Measurements from ENCODE around the gene WDCP.

The WDCP gene

GRCh38 chr2:24084386-24085199 is 37.4 kb upstream of the WDCP start, which contains the start of gene TP53I3:
Gene TP53I3 (minus strand): TSS chr2:24084834. CDS start chr2:24084326, 508 bp downstream.
- Histone ChIP-seq H3K36me3 (peaks cover 6 to 62% (median 46%) of the 10 kb centered on the region in 11 experiments; a peak in 19 of 22 replicates), H4K20me1 (no peaks in the 10 kb centered on the region), H3K4me1 (peaks cover 14 to 43% (median 21%) of the 10 kb centered on the region in 10 experiments), H3K27ac (peak within 1 kb of the TSS; percentile 43 to 84 (median 72); a peak in 21 of 22 replicates), H3K4me2 (peak within 1 kb of the TSS; percentile 79 to 98 (median 91)), H3K4me3 (peak within 1 kb of the TSS; percentile 63 to 78 (median 68)), H3K9me3 (replicated peaks in 1 of 11) (0 out of 22 replicates have a peak, but pooled peaks cover 0 to 2% (median 0%) of the 10 kb centered on the region in 11 experiments), H3K27me3 (no peaks in the 10 kb centered on the region), H3K9ac (peak within 1 kb of the TSS; percentile 77 to 86 (median 82))
- no peak for TF ChIP-seq Cebpa-rat (IDR thresholded peaks at IDR 0.05)

DNA sequence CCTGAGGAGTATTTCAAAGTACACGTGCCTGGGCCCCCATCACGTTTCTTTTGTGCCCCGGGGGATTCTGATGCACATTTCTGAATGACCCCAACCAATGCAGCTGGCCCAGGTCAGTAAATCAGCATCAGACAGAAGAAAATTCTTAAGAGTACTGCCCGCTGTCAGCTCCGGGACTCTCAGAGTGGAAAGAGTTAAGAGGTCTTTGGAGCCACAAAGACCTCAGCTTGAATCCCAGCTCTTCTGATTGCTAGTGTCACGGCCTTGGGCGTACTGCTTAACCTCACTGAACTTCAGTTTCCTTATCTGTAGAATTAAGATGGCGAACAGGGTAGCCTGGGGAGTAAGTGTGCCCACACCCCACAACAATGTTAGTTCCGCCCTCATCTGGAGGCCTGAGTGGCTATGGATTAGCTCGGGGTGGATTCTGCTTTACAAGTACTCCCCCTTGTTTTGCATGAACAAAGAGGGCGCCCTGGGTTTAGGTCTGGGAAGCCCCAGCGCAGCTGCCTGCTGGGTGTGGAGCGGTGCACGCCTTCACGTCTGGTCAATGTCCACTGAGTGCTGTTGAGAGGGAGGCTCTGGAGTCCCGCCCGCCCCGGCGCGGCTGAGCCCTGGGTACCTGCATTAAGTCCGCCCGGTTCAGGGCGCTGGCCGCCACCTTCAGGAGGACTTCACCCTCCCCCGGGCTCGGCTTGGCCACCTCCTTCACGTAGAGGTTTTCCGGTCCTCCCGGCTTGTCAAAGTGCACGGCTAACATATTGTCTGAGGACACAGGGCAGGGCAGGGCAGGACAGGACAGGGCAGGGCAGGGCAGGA is 36.6 kb upstream of the WDCP start:
- peaks cover 0 to 6% (median 0%) of the 10 kb centered on the region in 11 experiments; a peak in 1 of 22 replicates for H4K20me1 ChIP-seq
- H3K4me3 ChIP-seq, result peak overlapping the region; percentile 63 to 78 (median 68)
- H3K9me3 ChIP-seq (replicated peaks in 1 of 11), result no peaks in the 10 kb centered on the region
- H3K4me1 ChIP-seq, result peaks cover 14 to 45% (median 22%) of the 10 kb centered on the region in 10 experiments
- no peaks in the 10 kb centered on the region for H3K27me3 ChIP-seq
- no peak for TF ChIP-seq Cebpa-rat (IDR thresholded peaks at IDR 0.05)
- H3K4me2 ChIP-seq, result peak overlapping the region; percentile 79 to 98 (median 91)
- H3K9ac ChIP-seq, result peak overlapping the region; percentile 77 to 86 (median 82)
- H3K27ac ChIP-seq, result peak overlapping the region; percentile 23 to 84 (median 72); a peak in 21 of 22 replicates
- peaks cover 0 to 62% (median 41%) of the 10 kb centered on the region in 11 experiments; a peak in 19 of 22 replicates for H3K36me3 ChIP-seq

DNA sequence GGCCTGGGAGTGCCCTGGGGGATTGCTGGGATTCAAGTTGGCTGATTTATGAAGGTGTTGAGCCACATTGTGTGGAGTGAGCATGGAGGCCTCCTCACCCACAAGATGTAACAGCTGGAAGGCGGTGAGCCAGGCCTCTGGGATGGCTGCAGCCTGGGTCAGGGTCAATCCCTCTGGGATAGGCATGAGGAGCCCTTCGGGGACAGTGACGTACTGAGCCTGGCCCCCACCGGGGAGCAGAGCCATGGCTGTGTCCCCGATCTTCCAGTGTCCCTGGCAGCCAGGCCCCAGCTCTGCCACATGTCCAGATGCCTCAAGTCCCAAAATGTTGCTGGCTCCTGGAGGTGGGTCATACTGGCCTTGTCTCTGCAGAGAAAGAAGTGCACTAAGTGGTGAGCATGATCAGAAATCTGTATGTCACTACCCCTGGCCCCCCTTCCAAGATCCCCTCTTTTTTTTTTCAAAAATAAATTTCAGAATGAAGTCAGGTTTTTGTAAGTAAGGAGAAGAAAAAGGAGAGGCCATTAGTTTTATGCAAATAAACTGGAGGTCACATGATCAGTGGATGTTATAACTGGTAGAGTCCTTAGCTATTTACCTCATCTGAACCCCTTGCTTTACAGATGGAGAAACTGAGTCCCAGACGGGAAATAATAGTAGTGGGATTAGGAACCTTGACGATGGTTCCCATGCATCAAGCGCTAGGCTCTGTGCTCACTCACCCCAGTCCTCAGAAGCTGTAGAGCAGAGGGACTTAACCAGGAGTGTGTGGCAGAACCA is 35.8 kb upstream of the WDCP start:
- no peak for TF ChIP-seq Cebpa-rat (IDR thresholded peaks at IDR 0.05)
- Histone ChIP-seq H3K4me1 (peaks cover 18 to 53% (median 30%) of the 10 kb centered on the region in 10 experiments), H3K4me2 (peak overlapping the region; percentile 79 to 98 (median 91)), H4K20me1 (peaks cover 0 to 12% (median 0%) of the 10 kb centered on the region in 11 experiments; a peak in 1 of 22 replicates), H3K9me3 (replicated peaks in 1 of 11) (no peaks in the 10 kb centered on the region), H3K9ac (peak overlapping the region in 9 of 11 experiments; percentile 77 to 86 (median 81); a peak in 17 of 22 replicates), H3K36me3 (peaks cover 0 to 56% (median 33%) of the 10 kb centered on the region in 11 experiments; a peak in 19 of 22 replicates), H3K27ac (peak overlapping the region in 9 of 11 experiments; percentile 62 to 84 (median 75); a peak in 18 of 22 replicates), H3K27me3 (no peaks in the 10 kb centered on the region), H3K4me3 (peak overlapping the region in 5 of 10 experiments; percentile 63 to 78 (median 68); a peak in 11 of 20 replicates)

- no peak for TF ChIP-seq Cebpa-rat (IDR thresholded peaks at IDR 0.05)
- no peak overlapping the region for H3K9ac ChIP-seq
- no peaks in the 10 kb centered on the region for H3K27me3 ChIP-seq
- peaks cover 0 to 14% (median 0%) of the 10 kb centered on the region in 11 experiments; a peak in 4 of 22 replicates for H4K20me1 ChIP-seq
- H3K36me3 ChIP-seq, result peaks cover 0 to 46% (median 26%) of the 10 kb centered on the region in 11 experiments; a peak in 17 of 22 replicates
- no peak overlapping the region for H3K4me3 ChIP-seq
- H3K27ac ChIP-seq, result no peak overlapping the region
- H3K4me2 ChIP-seq, result no peak overlapping the region
- peaks cover 25 to 58% (median 36%) of the 10 kb centered on the region in 10 experiments for H3K4me1 ChIP-seq
- no peaks in the 10 kb centered on the region for H3K9me3 ChIP-seq (replicated peaks in 1 of 11)
Measured at GRCh38 chr2:24080701-24081100, 33.5 kb upstream of the WDCP start.

GRCh38 chr2:24077879-24078278 is 30.7 kb upstream of the WDCP start:
- H4K20me1 ChIP-seq, result peaks cover 0 to 42% (median 4%) of the 10 kb centered on the region in 11 experiments; a peak in 10 of 22 replicates
- H3K9ac ChIP-seq, result peak overlapping the region; percentile 81 to 94 (median 91)
- H3K4me1 ChIP-seq, result peaks cover 24 to 60% (median 31%) of the 10 kb centered on the region in 10 experiments
- H3K36me3 ChIP-seq, result peaks cover 17 to 57% (median 41%) of the 10 kb centered on the region in 11 experiments
- no peaks in the 10 kb centered on the region for H3K27me3 ChIP-seq
- H3K9me3 ChIP-seq (replicated peaks in 1 of 11), result no peaks in the 10 kb centered on the region
- H3K4me2 ChIP-seq, result peak overlapping the region; percentile 85 to 98 (median 93)
- peak overlapping the region; percentile 73 to 100 (median 87) for H3K4me3 ChIP-seq
- TF ChIP-seq Cebpa-rat (IDR thresholded peaks at IDR 0.05), result no peak
- H3K27ac ChIP-seq, result peak overlapping the region; percentile 71 to 91 (median 83); a peak in 21 of 22 replicates

GRCh38 chr2:24077535-24077877 is 30.3 kb upstream of the WDCP start:
- Histone ChIP-seq H3K27me3 (no peaks in the 10 kb centered on the region), H4K20me1 (peaks cover 0 to 46% (median 7%) of the 10 kb centered on the region in 11 experiments; a peak in 10 of 22 replicates), H3K36me3 (peaks cover 20 to 57% (median 41%) of the 10 kb centered on the region in 11 experiments), H3K4me1 (peaks cover 24 to 56% (median 29%) of the 10 kb centered on the region in 10 experiments), H3K9me3 (replicated peaks in 1 of 11) (no peaks in the 10 kb centered on the region), H3K27ac (peak overlapping the region; percentile 71 to 91 (median 83)), H3K4me3 (peak overlapping the region; percentile 73 to 100 (median 87)), H3K9ac (peak overlapping the region; percentile 81 to 94 (median 91)), H3K4me2 (peak overlapping the region; percentile 85 to 98 (median 93))
- TF ChIP-seq Cebpa-rat (IDR thresholded peaks at IDR 0.05), result no peak

DNA sequence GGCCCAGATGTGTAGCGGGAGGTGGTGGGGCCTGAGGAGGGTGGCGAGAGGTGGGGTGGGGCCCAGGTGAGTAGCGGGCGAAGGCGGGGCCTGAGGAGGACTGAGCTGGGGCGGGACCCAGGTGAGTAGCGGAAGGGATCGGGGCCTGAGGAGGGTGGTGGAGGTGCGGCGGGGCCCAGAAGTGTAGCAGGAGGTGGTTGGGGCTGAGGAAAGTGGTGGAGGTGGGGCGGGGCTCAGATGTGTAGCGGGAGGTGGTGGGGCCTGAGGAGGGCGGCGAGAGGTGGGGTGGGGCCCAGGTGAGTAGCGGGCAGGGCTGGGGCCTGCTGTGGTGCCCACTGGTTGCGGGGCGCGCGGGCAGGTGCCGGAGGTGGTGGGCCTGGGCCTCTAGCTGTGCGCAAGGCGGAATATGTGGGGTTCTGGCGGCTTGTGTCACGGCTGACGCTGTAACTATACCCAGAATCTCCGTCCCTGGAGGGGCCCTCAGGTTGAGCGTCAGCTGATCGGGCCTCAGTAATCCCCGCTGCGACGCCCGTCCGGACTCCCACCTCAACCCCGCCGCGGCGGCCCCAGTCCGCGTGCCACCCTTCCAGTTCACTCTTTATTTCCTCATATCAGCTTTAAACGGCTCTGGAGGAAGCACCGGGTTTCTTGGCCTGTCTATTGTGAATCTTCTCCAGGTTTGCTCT is 29.8 kb upstream of the WDCP start:
- no peaks in the 10 kb centered on the region for H3K9me3 ChIP-seq (replicated peaks in 1 of 11)
- H3K4me2 ChIP-seq, result peak overlapping the region; percentile 85 to 98 (median 93)
- no peaks in the 10 kb centered on the region for H3K27me3 ChIP-seq
- H4K20me1 ChIP-seq, result peaks cover 0 to 51% (median 12%) of the 10 kb centered on the region in 11 experiments; a peak in 14 of 22 replicates
- H3K27ac ChIP-seq, result peak overlapping the region; percentile 71 to 91 (median 83)
- H3K4me1 ChIP-seq, result peaks cover 24 to 51% (median 29%) of the 10 kb centered on the region in 10 experiments
- no peak for TF ChIP-seq Cebpa-rat (IDR thresholded peaks at IDR 0.05)
- H3K4me3 ChIP-seq, result peak overlapping the region; percentile 73 to 100 (median 87)
- H3K36me3 ChIP-seq, result peaks cover 26 to 57% (median 43%) of the 10 kb centered on the region in 11 experiments
- peak overlapping the region; percentile 81 to 94 (median 91) for H3K9ac ChIP-seq

All from BLaER1 treated with 17β-estradiol and CSF1 and Interleukin-3, amounts not matched to agents 10 nM and 100 nM (cell line).